HG02840 (cell line): Measurements from ENCODE around the gene KLHL14.
"Not testable (repeated sequence)": the region's sequence is repeated elsewhere in the genome, so short reads cannot be mapped to it uniquely, and the experiment has no call there.

Source experiments
- ATAC-seq: cut with Tn5 transposase; IDR thresholded peaks from one replicate; pipeline ENCODE4 v1.9.1; 2021; ENCODE audit warnings: mild to moderate bottlenecking, moderate library complexity, moderate number of reproducible peaks; ENCODE audit not compliant: unreplicated experiment, low FRiP score

KLHL14 gene

DNA sequence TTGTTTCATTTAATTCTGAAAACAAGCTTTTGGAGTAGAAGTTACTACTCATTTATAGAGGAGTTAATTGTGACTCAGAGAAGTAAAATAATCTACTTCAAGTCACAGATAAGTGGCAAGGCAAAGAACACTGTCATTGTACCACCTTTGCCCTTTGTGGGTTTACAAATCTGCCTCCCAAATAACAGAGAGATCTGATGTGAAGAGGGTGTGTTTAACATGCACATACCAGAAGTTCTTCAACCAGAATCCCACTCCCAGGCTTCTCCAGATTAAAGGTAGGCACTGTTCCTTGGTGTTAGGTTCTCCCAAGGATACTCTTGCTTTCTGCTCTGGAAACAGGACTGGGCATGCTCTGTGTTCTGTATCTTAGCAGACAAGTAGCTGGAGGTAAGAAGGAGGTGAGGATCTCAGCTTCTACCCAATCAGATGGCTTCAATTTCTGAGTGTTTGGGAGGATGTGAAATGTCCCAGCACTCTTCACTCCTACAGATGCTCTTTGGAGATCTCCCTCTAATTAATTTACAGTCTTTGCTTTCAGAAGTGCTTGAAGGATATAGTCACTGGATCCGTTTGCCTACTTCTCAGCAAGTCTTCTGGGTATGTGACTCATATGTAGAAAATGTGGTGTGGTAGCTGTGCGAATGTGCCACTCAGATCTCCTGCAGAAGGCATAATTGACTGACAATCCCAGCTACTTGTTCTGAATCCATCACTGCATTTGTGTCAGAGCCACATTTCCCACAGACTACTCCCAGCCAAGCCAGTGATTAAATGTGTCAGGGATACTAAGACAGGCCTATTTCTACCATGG, 111.1 kb downstream of the KLHL14 start:
- no peak for ATAC-seq

GRCh38 chr18:32654507-32654906, 118.3 kb downstream of the KLHL14 start:
- ATAC-seq = not testable (repeated sequence)

DNA sequence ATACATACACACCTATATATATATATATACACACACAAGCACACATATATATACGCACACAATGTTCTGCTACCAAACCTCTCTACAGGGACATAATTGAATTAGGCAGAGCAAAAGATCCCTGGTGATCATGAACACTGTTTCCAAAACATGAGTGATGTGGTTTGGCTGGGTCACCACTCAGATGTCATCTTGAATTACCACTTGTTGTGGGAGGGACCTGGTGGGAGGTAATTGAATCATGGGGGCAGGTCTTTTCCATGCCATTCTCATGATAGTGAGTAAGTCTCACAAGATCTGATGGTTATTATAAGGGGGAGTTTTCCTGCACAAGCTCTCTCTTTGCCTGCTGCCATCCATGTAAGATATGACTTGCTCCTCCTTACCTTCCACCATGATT, 135.2 kb downstream of the KLHL14 start:
- not testable (repeated sequence) for ATAC-seq

- ATAC-seq = no peak
Observed at GRCh38 chr18:32637226-32637625, 135.6 kb downstream of the KLHL14 start.

- no peak for ATAC-seq
Observed at GRCh38 chr18:32634876-32635431, 137.9 kb downstream of the KLHL14 start.

DNA sequence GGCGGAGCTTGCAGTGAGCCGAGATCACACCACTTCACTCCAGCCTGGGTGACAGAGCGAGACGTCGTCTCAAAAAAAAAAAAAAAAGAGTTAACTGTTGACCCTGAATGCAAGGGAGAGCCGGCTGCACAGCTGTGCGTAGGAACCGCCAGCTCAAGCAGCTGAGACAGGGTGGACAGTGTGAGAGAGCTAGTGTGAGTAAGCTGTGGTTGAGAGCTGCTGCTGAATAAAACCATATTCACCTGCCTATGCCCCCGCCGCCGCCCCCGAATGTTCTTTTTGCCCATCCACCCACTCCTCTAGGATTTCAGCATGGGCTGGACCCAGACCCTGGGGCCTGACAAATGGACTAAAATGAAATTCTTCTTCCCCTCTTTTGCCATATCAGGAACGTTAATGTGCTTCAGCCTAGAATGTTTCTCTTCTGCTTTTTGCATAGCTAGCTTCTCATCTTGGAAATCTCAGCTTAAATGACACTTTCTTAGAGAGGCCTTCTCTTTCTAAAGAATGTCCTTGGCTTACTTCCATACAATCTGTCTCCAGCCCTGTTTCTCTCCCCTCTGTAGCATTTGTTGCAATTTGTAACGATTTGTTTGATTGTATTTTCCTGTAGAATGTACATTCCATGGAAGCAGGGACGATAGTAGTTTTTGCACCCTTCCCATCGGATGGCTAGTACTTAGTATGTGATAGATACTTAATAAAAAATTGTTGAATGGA, 142.7 kb downstream of the KLHL14 start:
- no peak for ATAC-seq

GRCh38 chr18:32629292-32629691, 143.5 kb downstream of the KLHL14 start:
- ATAC-seq = no peak

GRCh38 chr18:32624182-32624723, 148.6 kb downstream of the KLHL14 start:
- no peak for ATAC-seq

GRCh38 chr18:32623563-32623962, 149.3 kb downstream of the KLHL14 start:
- ATAC-seq = no peak
